ENCODE measurements around the gene TNFSF18. TPM values are rescaled to one million over a fixed set of nuclear protein-coding genes. Genes with fewer than 3 reads are reported as not detected.
"Not testable (repeated sequence)": the region's sequence is repeated elsewhere in the genome, so short reads cannot be mapped to it uniquely, and the experiment has no call there.

The TNFSF18 gene
- total RNA-seq: not detected

- Mint-ChIP-seq H3K27me3 (peaks cover 9% of the 10 kb centered on the region), H3K4me3 (no peak within 1 kb of the TSS), H3K36me3 (no peaks in the 10 kb centered on the region), H3K27ac (no peak within 1 kb of the TSS), H3K4me1 (no peaks in the 10 kb centered on the region), H3K9me3 (ENCODE audit: low read depth) (no peaks in the 10 kb centered on the region)
- DNase-seq (no peak), ATAC-seq (no peak)
- CTCF ChIA-PET: no interaction called here
These were observed at the start of gene TNFSF18 for GRCh38 chr1:173050865-173051264. TSS of gene TNFSF18 (minus strand) at chr1:173050941. CDS start at chr1:173050896, 45 bp downstream.

- no peak overlapping the region for H3K4me3 Mint-ChIP-seq
- H3K27me3 Mint-ChIP-seq: peaks cover 8% of the 10 kb centered on the region
These were observed 48.4 kb upstream of the TNFSF18 start for GRCh38 chr1:173099166-173099565.

GRCh38 chr1:173098117-173098516 is 47.4 kb upstream of the TNFSF18 start:
- CTCF ChIA-PET: no interaction called here
- Mint-ChIP-seq H3K9me3 (ENCODE audit: low read depth) (peaks cover 4% of the 10 kb centered on the region), H3K27ac (no peak overlapping the region), H3K4me1 (no peaks in the 10 kb centered on the region), H3K4me3 (no peak overlapping the region), H3K36me3 (peaks cover 1% of the 10 kb centered on the region), H3K27me3 (peaks cover 8% of the 10 kb centered on the region)
- DNase-seq (no peak), ATAC-seq (no peak)

More at GRCh38 chr1:173099166-173099565, 48.4 kb upstream of the TNFSF18 start:
- DNase-seq: no peak
- peaks cover 4% of the 10 kb centered on the region for H3K36me3 Mint-ChIP-seq
- no peak for ATAC-seq
- no peak overlapping the region for H3K27ac Mint-ChIP-seq
- H3K9me3 Mint-ChIP-seq (ENCODE audit: low read depth): peaks cover 9% of the 10 kb centered on the region
- CTCF ChIA-PET: no interaction called here
- no peaks in the 10 kb centered on the region for H3K4me1 Mint-ChIP-seq

- peaks cover 8% of the 10 kb centered on the region for H3K27me3 Mint-ChIP-seq
- ATAC-seq (no peak), DNase-seq (no peak)
- no peaks in the 10 kb centered on the region for H3K9me3 Mint-ChIP-seq (ENCODE audit: low read depth)
- no peaks in the 10 kb centered on the region for H3K4me1 Mint-ChIP-seq
- H3K36me3 Mint-ChIP-seq: no peaks in the 10 kb centered on the region
- CTCF ChIA-PET: no interaction called here
- H3K4me3 Mint-ChIP-seq: no peak overlapping the region
- no peak overlapping the region for H3K27ac Mint-ChIP-seq
These were observed 46.3 kb upstream of the TNFSF18 start for GRCh38 chr1:173097001-173097400.

GRCh38 chr1:173095632-173096031 is 44.9 kb upstream of the TNFSF18 start:
- Mint-ChIP-seq H3K4me1 (no peaks in the 10 kb centered on the region), H3K4me3 (no peak overlapping the region), H3K27me3 (peaks cover 12% of the 10 kb centered on the region), H3K27ac (no peak overlapping the region), H3K36me3 (no peaks in the 10 kb centered on the region), H3K9me3 (ENCODE audit: low read depth) (no peaks in the 10 kb centered on the region)
- DNase-seq (no peak), ATAC-seq (no peak)
- CTCF ChIA-PET: no interaction called here

GRCh38 chr1:173094541-173094940 is 43.8 kb upstream of the TNFSF18 start:
- H3K4me1 Mint-ChIP-seq: no peaks in the 10 kb centered on the region
- H3K27me3 Mint-ChIP-seq: peaks cover 15% of the 10 kb centered on the region
- H3K27ac Mint-ChIP-seq: no peak overlapping the region
- H3K9me3 Mint-ChIP-seq (ENCODE audit: low read depth): no peaks in the 10 kb centered on the region
- ATAC-seq (no peak), DNase-seq (no peak)
- CTCF ChIA-PET: no interaction called here
- no peaks in the 10 kb centered on the region for H3K36me3 Mint-ChIP-seq
- H3K4me3 Mint-ChIP-seq: no peak overlapping the region

- Mint-ChIP-seq H3K9me3 (ENCODE audit: low read depth) (no peaks in the 10 kb centered on the region), H3K4me3 (no peak overlapping the region), H3K27me3 (peaks cover 15% of the 10 kb centered on the region), H3K27ac (no peak overlapping the region), H3K36me3 (no peaks in the 10 kb centered on the region), H3K4me1 (no peaks in the 10 kb centered on the region)
- no peak for DNase-seq
- CTCF ChIA-PET: no interaction called here
- ATAC-seq: no peak
These were observed 43.1 kb upstream of the TNFSF18 start for GRCh38 chr1:173093691-173094445.

GRCh38 chr1:173084292-173084691 is 33.6 kb upstream of the TNFSF18 start:
- Mint-ChIP-seq H3K36me3 (no peaks in the 10 kb centered on the region), H3K4me1 (no peaks in the 10 kb centered on the region), H3K27me3 (peaks cover 16% of the 10 kb centered on the region), H3K4me3 (no peak overlapping the region), H3K9me3 (ENCODE audit: low read depth) (no peaks in the 10 kb centered on the region), H3K27ac (no peak overlapping the region)
- DNase-seq: no peak
- no peak for ATAC-seq
- CTCF ChIA-PET: no interaction called here

- Mint-ChIP-seq H3K9me3 (ENCODE audit: low read depth) (no peaks in the 10 kb centered on the region), H3K36me3 (no peaks in the 10 kb centered on the region), H3K27me3 (peaks cover 16% of the 10 kb centered on the region), H3K4me3 (no peak overlapping the region), H3K4me1 (no peaks in the 10 kb centered on the region), H3K27ac (no peak overlapping the region)
- CTCF ChIA-PET: no interaction called here
- no peak for DNase-seq
- ATAC-seq: no peak
These were observed 32.2 kb upstream of the TNFSF18 start for GRCh38 chr1:173082913-173083312.

GRCh38 chr1:173074217-173074616 is 23.5 kb upstream of the TNFSF18 start:
- DNase-seq; H3K9me3 Mint-ChIP-seq (ENCODE audit: low read depth); ATAC-seq; H3K4me3 Mint-ChIP-seq; H3K36me3 Mint-ChIP-seq; H3K27me3 Mint-ChIP-seq; H3K4me1 Mint-ChIP-seq; CTCF ChIA-PET; H3K27ac Mint-ChIP-seq: not testable (repeated sequence)

- Mint-ChIP-seq H3K4me3 (no peak overlapping the region), H3K4me1 (no peaks in the 10 kb centered on the region), H3K27ac (no peak overlapping the region), H3K9me3 (ENCODE audit: low read depth) (no peaks in the 10 kb centered on the region), H3K36me3 (no peaks in the 10 kb centered on the region), H3K27me3 (peaks cover 6% of the 10 kb centered on the region)
- ATAC-seq (no peak), DNase-seq (no peak)
- CTCF ChIA-PET: no interaction called here
These were observed 13.3 kb upstream of the TNFSF18 start for GRCh38 chr1:173064011-173064410.

- Mint-ChIP-seq H3K4me3 (no peak overlapping the region), H3K4me1 (no peaks in the 10 kb centered on the region), H3K27me3 (peaks cover 6% of the 10 kb centered on the region), H3K9me3 (ENCODE audit: low read depth) (no peaks in the 10 kb centered on the region), H3K36me3 (no peaks in the 10 kb centered on the region), H3K27ac (no peak overlapping the region)
- CTCF ChIA-PET: no interaction called here
- DNase-seq: no peak
- ATAC-seq: no peak
These were observed 12.4 kb upstream of the TNFSF18 start for GRCh38 chr1:173063171-173063570.

GRCh38 chr1:173062150-173062938 is 11.6 kb upstream of the TNFSF18 start:
- Mint-ChIP-seq H3K36me3 (no peaks in the 10 kb centered on the region), H3K4me1 (no peaks in the 10 kb centered on the region)
- peak; percentile 39 for ATAC-seq

GRCh38 chr1:173058556-173058955 is 7.8 kb upstream of the TNFSF18 start:
- H3K4me3 Mint-ChIP-seq: no peak overlapping the region
- no peak overlapping the region for H3K27ac Mint-ChIP-seq
- DNase-seq: no peak
- CTCF ChIA-PET: no interaction called here
- ATAC-seq: no peak
- no peaks in the 10 kb centered on the region for H3K36me3 Mint-ChIP-seq
- no peaks in the 10 kb centered on the region for H3K4me1 Mint-ChIP-seq
- H3K9me3 Mint-ChIP-seq (ENCODE audit: low read depth): no peaks in the 10 kb centered on the region
- H3K27me3 Mint-ChIP-seq: no peaks in the 10 kb centered on the region

More at GRCh38 chr1:173062150-173062938, 11.6 kb upstream of the TNFSF18 start:
- DNase-seq: no peak
- no peak overlapping the region for H3K27ac Mint-ChIP-seq
- no peak overlapping the region for H3K4me3 Mint-ChIP-seq
- peaks cover 6% of the 10 kb centered on the region for H3K27me3 Mint-ChIP-seq
- CTCF ChIA-PET: no interaction called here
- no peaks in the 10 kb centered on the region for H3K9me3 Mint-ChIP-seq (ENCODE audit: low read depth)
